ENCODE results near the gene SLC25A21. TPM values are rescaled to one million over a fixed set of nuclear protein-coding genes. Genes with fewer than 3 reads are reported as not detected.
A peak's percentile ranks its signal among the peaks of the same experiment; 100 is the strongest.
"Not testable (repeated sequence)": the region's sequence is repeated elsewhere in the genome, so short reads cannot be mapped to it uniquely, and the experiment has no call there.

The SLC25A21 gene
- total RNA-seq, 1 donor from 2014 or later = 0.56 TPM

- no peak overlapping the region for H3K4me3 Mint-ChIP-seq (ENCODE audit: unreplicated experiment)
- no peaks in the 10 kb centered on the region for H3K36me3 Mint-ChIP-seq (ENCODE audit: unreplicated experiment)
- H3K4me1 Mint-ChIP-seq (ENCODE audit: unreplicated experiment) = no peaks in the 10 kb centered on the region
- no peaks in the 10 kb centered on the region for H3K9me3 Mint-ChIP-seq (ENCODE audit: unreplicated experiment)
- peaks cover 19% of the 10 kb centered on the region for H3K27me3 Mint-ChIP-seq (ENCODE audit: unreplicated experiment)
- H3K27ac Mint-ChIP-seq (ENCODE audit: unreplicated experiment) = no peak overlapping the region
- no peak for DNase-seq (ENCODE audit: extremely low spot score, unreplicated experiment)
- TF ChIP-seq CTCF (IDR thresholded peaks at IDR 0.05) = no peak
Measured at GRCh38 chr14:36866867-36867266, 305.5 kb downstream of the SLC25A21 start.

GRCh38 chr14:36863271-36863670, 309.1 kb downstream of the SLC25A21 start:
- DNase-seq (ENCODE audit: extremely low spot score, unreplicated experiment) = no peak
- H3K27ac Mint-ChIP-seq (ENCODE audit: unreplicated experiment) = no peak overlapping the region
- H3K4me3 Mint-ChIP-seq (ENCODE audit: unreplicated experiment) = no peak overlapping the region
- TF ChIP-seq CTCF (IDR thresholded peaks at IDR 0.05) = peak; percentile 32
- peaks cover 30% of the 10 kb centered on the region for H3K27me3 Mint-ChIP-seq (ENCODE audit: unreplicated experiment)
- no peaks in the 10 kb centered on the region for H3K36me3 Mint-ChIP-seq (ENCODE audit: unreplicated experiment)
- H3K4me1 Mint-ChIP-seq (ENCODE audit: unreplicated experiment) = no peaks in the 10 kb centered on the region
- H3K9me3 Mint-ChIP-seq (ENCODE audit: unreplicated experiment) = no peaks in the 10 kb centered on the region

GRCh38 chr14:36862237-36862636, 310.2 kb downstream of the SLC25A21 start:
- not testable (repeated sequence) for H3K9me3 Mint-ChIP-seq (ENCODE audit: unreplicated experiment); H3K4me3 Mint-ChIP-seq (ENCODE audit: unreplicated experiment); H3K27ac Mint-ChIP-seq (ENCODE audit: unreplicated experiment); H3K36me3 Mint-ChIP-seq (ENCODE audit: unreplicated experiment); DNase-seq (ENCODE audit: extremely low spot score, unreplicated experiment); H3K4me1 Mint-ChIP-seq (ENCODE audit: unreplicated experiment)
- H3K27me3 Mint-ChIP-seq (ENCODE audit: unreplicated experiment) = peaks cover 30% of the 10 kb centered on the region

GRCh38 chr14:36860831-36861230, 311.6 kb downstream of the SLC25A21 start:
- H3K4me3 Mint-ChIP-seq (ENCODE audit: unreplicated experiment) = no peak overlapping the region
- H3K27ac Mint-ChIP-seq (ENCODE audit: unreplicated experiment) = no peak overlapping the region
- no peaks in the 10 kb centered on the region for H3K9me3 Mint-ChIP-seq (ENCODE audit: unreplicated experiment)
- H3K36me3 Mint-ChIP-seq (ENCODE audit: unreplicated experiment) = no peaks in the 10 kb centered on the region
- TF ChIP-seq CTCF (IDR thresholded peaks at IDR 0.05) = no peak
- no peak for DNase-seq (ENCODE audit: extremely low spot score, unreplicated experiment)
- H3K27me3 Mint-ChIP-seq (ENCODE audit: unreplicated experiment) = peaks cover 30% of the 10 kb centered on the region
- H3K4me1 Mint-ChIP-seq (ENCODE audit: unreplicated experiment) = no peaks in the 10 kb centered on the region

- Mint-ChIP-seq H3K4me1 (ENCODE audit: unreplicated experiment) (no peaks in the 10 kb centered on the region), H3K27me3 (ENCODE audit: unreplicated experiment) (peaks cover 27% of the 10 kb centered on the region), H3K27ac (ENCODE audit: unreplicated experiment) (no peak overlapping the region), H3K9me3 (ENCODE audit: unreplicated experiment) (no peaks in the 10 kb centered on the region), H3K4me3 (ENCODE audit: unreplicated experiment) (no peak overlapping the region), H3K36me3 (ENCODE audit: unreplicated experiment) (no peaks in the 10 kb centered on the region)
- DNase-seq (ENCODE audit: extremely low spot score, unreplicated experiment) = no peak
- no peak for TF ChIP-seq CTCF (IDR thresholded peaks at IDR 0.05)
Measured at GRCh38 chr14:36859119-36859518, 313.3 kb downstream of the SLC25A21 start.

GRCh38 chr14:36857842-36858445, 314.5 kb downstream of the SLC25A21 start:
- Mint-ChIP-seq H3K36me3 (ENCODE audit: unreplicated experiment) (no peaks in the 10 kb centered on the region), H3K9me3 (ENCODE audit: unreplicated experiment) (no peaks in the 10 kb centered on the region), H3K27me3 (ENCODE audit: unreplicated experiment) (peaks cover 30% of the 10 kb centered on the region), H3K27ac (ENCODE audit: unreplicated experiment) (no peak overlapping the region), H3K4me1 (ENCODE audit: unreplicated experiment) (no peaks in the 10 kb centered on the region), H3K4me3 (ENCODE audit: unreplicated experiment) (no peak overlapping the region)
- TF ChIP-seq CTCF (IDR thresholded peaks at IDR 0.05) = no peak
- DNase-seq (ENCODE audit: extremely low spot score, unreplicated experiment) = no peak
